ENCODE data around the gene FIGLA. TPM values are rescaled to one million over a fixed set of nuclear protein-coding genes. Genes with fewer than 3 reads are reported as not detected.

The FIGLA gene
- polyA plus RNA-seq, 1 donor (not counting 4 experiments of a cell fraction or from before 2014, with no cell fraction given), result not detected

DNA sequence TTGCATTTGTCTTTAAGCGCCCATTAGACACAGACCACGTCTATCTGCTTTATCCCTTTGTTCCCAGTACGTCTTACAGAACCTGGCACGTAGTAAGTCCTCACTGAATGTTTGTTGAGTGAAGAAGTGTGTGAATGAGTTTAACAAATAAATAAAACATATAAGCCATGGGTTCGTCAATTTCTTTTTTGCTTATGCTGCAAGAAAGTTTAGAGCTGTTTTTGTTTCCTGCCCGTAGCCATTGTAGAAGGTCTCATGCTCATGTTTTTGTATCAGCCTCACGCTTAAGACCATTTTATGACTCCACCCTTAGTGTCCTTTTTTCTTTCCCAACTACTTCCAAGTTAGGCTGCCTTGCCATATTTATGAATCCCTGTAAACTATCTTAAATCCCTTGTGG is 24.9 kb downstream of the FIGLA start:
- Histone ChIP-seq H3K27me3 (ENCODE audit: control insufficient read depth, extremely low read depth, insufficient read depth, low read length) (peaks cover 42% of the 10 kb centered on the region), H3K4me1 (ENCODE audit: control insufficient read depth, extremely low read depth, insufficient read depth, low read length) (peaks cover 9% of the 10 kb centered on the region), H3K27ac (ENCODE audit: control insufficient read depth, insufficient read depth, low read length) (no peak overlapping the region), H3K4me3 (ENCODE audit: control insufficient read depth in 2 of 3, extremely low read depth in 1 of 3, insufficient read depth in 2 of 3, low read depth in 1 of 3, low read length in 3 of 3) (no peak overlapping the region), H3K9ac (ENCODE audit: control insufficient read depth, extremely low read depth, insufficient read depth, low read length) (no peak overlapping the region), H3K36me3 (ENCODE audit: control insufficient read depth in 2 of 2, extremely low read depth in 1 of 2, insufficient read depth in 2 of 2, low read length in 2 of 2) (no peaks in the 10 kb centered on the region), H3K9me3 (ENCODE audit: control insufficient read depth, low read depth, low read length) (no peaks in the 10 kb centered on the region), H3K9me1 (ENCODE audit: control insufficient read depth, extremely low read depth, insufficient read depth, low read length) (no peaks in the 10 kb centered on the region), H3K79me2 (ENCODE audit: control insufficient read depth, insufficient read depth, low read length) (no peaks in the 10 kb centered on the region), H3K4me2 (ENCODE audit: control insufficient read depth, extremely low read depth, insufficient read depth, low read depth, low read length) (no peak overlapping the region), H2AFZ (ENCODE audit: control insufficient read depth, low read length) (no peak overlapping the region), H4K20me1 (ENCODE audit: control insufficient read depth, extremely low read depth, insufficient read depth, low read length) (peaks cover 2% of the 10 kb centered on the region)
- DNase-seq (ENCODE audit: low read depth, low spot score) (no peak), FAIRE-seq (no peak)
- TF ChIP-seq EZH2 (IDR thresholded peaks at IDR 0.05; ENCODE audit: low read length), result no peak
- TF ChIP-seq, protein P1, sequence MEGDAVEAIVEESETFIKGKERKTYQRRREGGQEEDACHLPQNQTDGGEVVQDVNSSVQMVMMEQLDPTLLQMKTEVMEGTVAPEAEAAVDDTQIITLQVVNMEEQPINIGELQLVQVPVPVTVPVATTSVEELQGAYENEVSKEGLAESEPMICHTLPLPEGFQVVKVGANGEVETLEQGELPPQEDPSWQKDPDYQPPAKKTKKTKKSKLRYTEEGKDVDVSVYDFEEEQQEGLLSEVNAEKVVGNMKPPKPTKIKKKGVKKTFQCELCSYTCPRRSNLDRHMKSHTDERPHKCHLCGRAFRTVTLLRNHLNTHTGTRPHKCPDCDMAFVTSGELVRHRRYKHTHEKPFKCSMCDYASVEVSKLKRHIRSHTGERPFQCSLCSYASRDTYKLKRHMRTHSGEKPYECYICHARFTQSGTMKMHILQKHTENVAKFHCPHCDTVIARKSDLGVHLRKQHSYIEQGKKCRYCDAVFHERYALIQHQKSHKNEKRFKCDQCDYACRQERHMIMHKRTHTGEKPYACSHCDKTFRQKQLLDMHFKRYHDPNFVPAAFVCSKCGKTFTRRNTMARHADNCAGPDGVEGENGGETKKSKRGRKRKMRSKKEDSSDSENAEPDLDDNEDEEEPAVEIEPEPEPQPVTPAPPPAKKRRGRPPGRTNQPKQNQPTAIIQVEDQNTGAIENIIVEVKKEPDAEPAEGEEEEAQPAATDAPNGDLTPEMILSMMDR (optimal IDR thresholded peaks at IDR 0.05 in 1 of 3, IDR thresholded peaks at IDR 0.05 in 1 of 3, conservative IDR thresholded peaks at IDR 0.05 in 1 of 3; ENCODE audit: extremely low read depth in 1 of 3, insufficient read depth in 2 of 3, low read length in 3 of 3), result no peak
- dilution Hi-C loops (cut with MboI; ENCODE audit: extremely low pct_ligation_motif_present, low sequenced_read_pairs), result no loop called here

DNA sequence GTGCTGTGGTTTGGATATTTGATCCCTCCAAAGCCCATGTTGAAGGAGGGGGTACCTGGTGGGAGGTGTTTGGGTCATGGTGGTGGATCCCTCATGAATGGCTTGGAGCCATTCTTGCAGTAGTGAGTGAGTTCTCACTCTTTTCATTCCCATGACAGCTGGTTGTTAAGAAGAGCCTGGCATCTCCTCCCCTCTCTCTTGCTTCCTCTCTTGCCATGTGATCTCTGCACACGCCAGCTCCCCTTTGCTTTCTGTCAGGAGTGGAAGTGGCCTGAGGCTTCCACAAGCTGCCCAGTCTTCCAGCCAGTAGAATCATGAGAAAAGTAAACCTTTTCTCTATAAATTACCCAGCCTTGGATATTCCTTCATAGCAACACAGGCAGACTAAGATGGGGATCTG is 31.0 kb downstream of the FIGLA start:
- peaks cover 11% of the 10 kb centered on the region for H3K27me3 ChIP-seq (ENCODE audit: control insufficient read depth, extremely low read depth, insufficient read depth, low read length)
- H3K9me1 ChIP-seq (ENCODE audit: control insufficient read depth, extremely low read depth, insufficient read depth, low read length), result no peaks in the 10 kb centered on the region
- TF ChIP-seq, protein P1 (optimal IDR thresholded peaks at IDR 0.05 in 1 of 3, IDR thresholded peaks at IDR 0.05 in 1 of 3, conservative IDR thresholded peaks at IDR 0.05 in 1 of 3; ENCODE audit: extremely low read depth in 1 of 3, insufficient read depth in 2 of 3, low read length in 3 of 3), result no peak
- TF ChIP-seq EZH2 (IDR thresholded peaks at IDR 0.05; ENCODE audit: low read length), result no peak
- dilution Hi-C loops (cut with MboI; ENCODE audit: extremely low pct_ligation_motif_present, low sequenced_read_pairs), result no loop called here
- H3K79me2 ChIP-seq (ENCODE audit: control insufficient read depth, insufficient read depth, low read length), result no peaks in the 10 kb centered on the region
- no peak for DNase-seq (ENCODE audit: low read depth, low spot score)
- H3K9me3 ChIP-seq (ENCODE audit: control insufficient read depth, low read depth, low read length), result no peaks in the 10 kb centered on the region
- H3K4me2 ChIP-seq (ENCODE audit: control insufficient read depth, extremely low read depth, insufficient read depth, low read depth, low read length), result no peak overlapping the region
- no peaks in the 10 kb centered on the region for H4K20me1 ChIP-seq (ENCODE audit: control insufficient read depth, extremely low read depth, insufficient read depth, low read length)
- no peak for FAIRE-seq
- H2AFZ ChIP-seq (ENCODE audit: control insufficient read depth, low read length), result no peak overlapping the region
- H3K4me1 ChIP-seq (ENCODE audit: control insufficient read depth, extremely low read depth, insufficient read depth, low read length), result no peaks in the 10 kb centered on the region
- H3K27ac ChIP-seq (ENCODE audit: control insufficient read depth, insufficient read depth, low read length), result no peak overlapping the region
- no peak overlapping the region for H3K9ac ChIP-seq (ENCODE audit: control insufficient read depth, extremely low read depth, insufficient read depth, low read length)
- H3K36me3 ChIP-seq (ENCODE audit: control insufficient read depth in 2 of 2, extremely low read depth in 1 of 2, insufficient read depth in 2 of 2, low read length in 2 of 2), result no peaks in the 10 kb centered on the region
- no peak overlapping the region for H3K4me3 ChIP-seq (ENCODE audit: control insufficient read depth in 2 of 3, extremely low read depth in 1 of 3, insufficient read depth in 2 of 3, low read depth in 1 of 3, low read length in 3 of 3)
